Right lobe of liver (tissue), 6 donors: ENCODE measurements around the gene PTPRN2. TPM values are rescaled to one million over a fixed set of nuclear protein-coding genes. Genes with fewer than 3 reads are reported as not detected.
"Not testable (repeated sequence)": the region's sequence is repeated elsewhere in the genome, so short reads cannot be mapped to it uniquely, and the experiment has no call there.

Source experiments
- ATAC-seq, 4 donors: fragments of 200-7000 bp; cut with Tn5 transposase; one replicate each; pipeline ENCODE4 v1.9.1; 2020; ENCODE audit warnings: mild to moderate bottlenecking in 4 of 4, moderate library complexity in 4 of 4
- DNase-seq, 3 donors: peaks; one replicate each; pipeline ENCODE4 v3.0.0-alpha.2; 2020
- H3K27ac ChIP-seq, 3 donors: fragments of 200-600 bp; one replicate each; pipeline ENCODE4 v1.8.0; 2022
- H3K27me3 ChIP-seq, 2 donors: fragments of 200-600 bp; one replicate each; pipeline ENCODE4 v1.8.0; 2022
- H3K36me3 ChIP-seq, 4 donors: fragments of 200-600 bp; sonication (generic) in 1 of 4; one replicate each; pipeline versions ENCODE4 v1.5.1 to v1.8.0; 2017 to 2022; ENCODE audit warnings: control low read depth in 1 of 4
- H3K4me1 ChIP-seq, 4 donors: fragments of 200-600 bp; sonication (generic) in 1 of 4; one replicate each; pipeline versions ENCODE4 v1.5.1 to v1.8.0; 2017 to 2022; ENCODE audit warnings: control low read depth in 1 of 4
- H3K4me3 ChIP-seq, 3 donors: fragments of 200-600 bp; one replicate each; pipeline ENCODE4 v1.8.0; 2022
- H3K9me3 ChIP-seq, 4 donors: fragments of 200-600 bp; sonication (generic) in 1 of 4; one replicate each; pipeline versions ENCODE4 v1.5.1 to v1.8.0; 2017 to 2022; ENCODE audit warnings: control low read depth in 1 of 4
- CTCF ChIP-seq, 4 donors: fragments of 200-600 bp in 3 of 4; fragments of 450-650 bp in 1 of 4; IDR thresholded peaks; one replicate each; pipeline versions ENCODE4 v1.5.1 to v1.8.0; 2016 to 2022; ENCODE audit warnings: antibody characterized with exemption in 4 of 4, mild to moderate bottlenecking in 2 of 4
- POLR2A ChIP-seq: fragments of 450-650 bp; IDR thresholded peaks from one replicate; pipeline ENCODE4 v1.6.1; 2017; ENCODE audit warnings: antibody characterized with exemption, mild to moderate bottlenecking
- WGBS: methylation state at CpG from one replicate; pipeline ENCODE4 v1.1.6; 2018; ENCODE audit warnings: low coverage, low lambda C conversion rate; ENCODE audit not compliant: insufficient coverage; ENCODE audit errors: missing lambda C conversion rate; 5-methylcytosine and 5-hydroxymethylcytosine counted together
- intact Hi-C, 2 donors: fragments of 100-400 bp; cut with DNase I; formaldehyde crosslinking; loops; one replicate each; pipeline versions ENCODE4 v1.11.2 to v1.14.1; 2022
- total RNA-seq, 6 experiments: library from RNA; depleted of rRNA in 2 of 6; stranded (reverse); fragments of >200 nt in 2 of 6; fragmentation: NEBNext Ultra II Directional in 3 of 6; extraction: Animal tissue kit (Norgen Biotek cat#: 25700) in 3 of 6; gene quantifications; one replicate each; pipeline versions ENCODE4 v1.1.0 to v1.2.4, GENCODE V29; 2016 to 2023
- donor health status: DM: no; HTN: yes; CAD: no.
- donor health status: DM: no; HTN: no; CAD: no.
- donor health status: DM: no; HTN: no; CAD: no.
- donor health status: DM: no; HTN: yes; CAD: no.
- donor health status: DM: no; HTN: yes; CAD: no.

Gene PTPRN2
- total RNA-seq, 6 experiments from 2014 or later, result 0.15 to 0.87 (median 0.67) TPM

DNA sequence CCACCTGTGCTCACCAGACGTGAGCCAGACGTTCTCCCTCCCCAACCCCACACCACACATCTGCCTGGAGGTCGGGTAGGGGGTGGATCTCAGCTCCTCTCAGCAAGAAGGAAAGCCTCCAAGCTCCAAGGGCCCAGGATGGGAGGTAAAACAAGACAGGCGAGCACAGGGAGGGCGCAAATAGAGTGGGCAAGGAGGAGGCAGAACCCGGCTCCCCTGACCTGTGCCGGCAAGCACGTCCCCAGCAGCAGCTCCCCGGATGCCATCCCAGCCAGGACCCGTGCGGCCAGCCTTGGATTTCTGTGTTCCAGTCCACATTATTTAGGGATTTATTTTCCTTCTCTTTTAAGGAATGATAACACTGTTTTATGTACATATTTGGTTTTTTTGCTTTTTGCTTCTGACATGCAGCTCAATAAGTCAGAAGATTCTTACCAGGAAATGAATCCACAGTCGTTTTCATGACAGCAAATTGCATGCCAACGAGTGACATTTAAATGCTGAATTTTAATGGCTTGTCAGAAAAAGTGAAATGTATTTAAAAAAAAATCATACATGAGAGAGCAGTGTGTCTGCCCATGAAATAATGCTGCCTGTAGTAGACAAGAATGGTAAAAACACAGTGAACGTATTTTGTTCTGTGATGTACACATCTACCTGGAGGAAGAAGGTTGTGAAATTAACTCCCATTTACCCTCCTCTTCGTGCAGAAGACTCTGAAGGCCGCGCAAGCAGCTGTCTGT is 276.5 kb downstream of the PTPRN2 start:
- intact Hi-C loops, result no loop called here
- no peak for DNase-seq
- Histone ChIP-seq H3K36me3 (no peaks in the 10 kb centered on the region), H3K9me3 (no peaks in the 10 kb centered on the region), H3K4me1 (no peaks in the 10 kb centered on the region), H3K27me3 (no peaks in the 10 kb centered on the region), H3K27ac (no peak overlapping the region), H3K4me3 (no peak overlapping the region)
- no peak for ATAC-seq
- TF ChIP-seq CTCF (IDR thresholded peaks at IDR 0.05) (no peak), POLR2A (no peak)
- WGBS, result 68% methylated on average over 13 of the region's 17 CpGs

- DNase-seq (no peak), ATAC-seq (no peak)
- no peaks in the 10 kb centered on the region for H3K36me3 ChIP-seq
- H3K4me1 ChIP-seq, result no peaks in the 10 kb centered on the region
- 61% methylated on average over 13 of the region's 33 CpGs for WGBS
- no peaks in the 10 kb centered on the region for H3K9me3 ChIP-seq
- no peak overlapping the region for H3K27ac ChIP-seq
- TF ChIP-seq CTCF (IDR thresholded peaks at IDR 0.05) (no peak), POLR2A (no peak)
- no peaks in the 10 kb centered on the region for H3K27me3 ChIP-seq
- intact Hi-C loops, result no loop called here
- no peak overlapping the region for H3K4me3 ChIP-seq
These were observed 277.5 kb downstream of the PTPRN2 start for GRCh38 chr7:158309868-158310763.

- Histone ChIP-seq H3K27me3 (no peaks in the 10 kb centered on the region), H3K4me1 (no peaks in the 10 kb centered on the region), H3K9me3 (no peaks in the 10 kb centered on the region), H3K36me3 (no peaks in the 10 kb centered on the region), H3K27ac (no peak overlapping the region), H3K4me3 (no peak overlapping the region)
- 41% methylated on average over 1 of the region's 1 CpG for WGBS
- DNase-seq (no peak), ATAC-seq (no peak)
- intact Hi-C loops, result no loop called here
- TF ChIP-seq POLR2A, result no peak
- no peak for TF ChIP-seq CTCF (IDR thresholded peaks at IDR 0.05)
These were observed 279.6 kb downstream of the PTPRN2 start for GRCh38 chr7:158308001-158308400.

GRCh38 chr7:158304072-158304471 is 283.6 kb downstream of the PTPRN2 start:
- intact Hi-C loops, result loop anchor here in 1 of 2 donors (5.0 kb wide), 1 partner anchor 127 kb away; no protein-coding TSS in a partner anchor
- not testable (repeated sequence) for H3K4me3 ChIP-seq, H3K4me1 ChIP-seq, H3K9me3 ChIP-seq, DNase-seq, H3K27ac ChIP-seq, ATAC-seq, H3K27me3 ChIP-seq, H3K36me3 ChIP-seq
- WGBS, result 61% methylated on average over 3 of the region's 6 CpGs

DNA sequence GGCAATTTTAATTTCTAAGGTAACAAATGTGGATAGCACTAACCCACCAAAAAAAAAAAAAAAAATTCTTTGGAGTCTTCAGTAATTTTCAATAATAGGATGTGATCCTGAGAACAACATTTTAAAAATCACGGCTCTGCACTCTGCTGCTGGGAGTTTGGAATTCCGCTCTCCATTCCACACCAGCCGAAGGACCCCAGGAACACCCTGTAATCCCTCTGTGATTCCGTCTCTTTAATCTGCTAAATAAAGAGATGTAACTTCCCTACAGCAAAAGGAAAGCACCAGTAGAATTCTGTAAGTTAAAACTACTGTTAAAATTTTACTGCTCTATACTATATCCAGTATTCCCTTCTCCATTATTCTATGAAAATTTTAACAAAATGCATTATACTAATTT is 284.5 kb downstream of the PTPRN2 start:
- intact Hi-C loops, result loop anchor here in 1 of 2 donors (5.0 kb wide), 1 partner anchor 126 kb away; no protein-coding TSS in a partner anchor
- no peaks in the 10 kb centered on the region for H3K9me3 ChIP-seq
- H3K27me3 ChIP-seq, result no peaks in the 10 kb centered on the region
- no peak for TF ChIP-seq POLR2A
- no peak for TF ChIP-seq CTCF (IDR thresholded peaks at IDR 0.05)
- H3K4me1 ChIP-seq, result no peaks in the 10 kb centered on the region
- no peak for DNase-seq
- no peaks in the 10 kb centered on the region for H3K36me3 ChIP-seq
- ATAC-seq, result no peak
- no peak overlapping the region for H3K27ac ChIP-seq
- WGBS, result 56% methylated on average over 4 of the region's 4 CpGs
- H3K4me3 ChIP-seq, result no peak overlapping the region
